GM18867 (cell line): ENCODE results near the gene SLC6A18.
"Not testable (repeated sequence)": the region's sequence is repeated elsewhere in the genome, so short reads cannot be mapped to it uniquely, and the experiment has no call there.

Source experiments
- ATAC-seq: cut with Tn5 transposase; IDR thresholded peaks from one replicate; pipeline ENCODE4 v1.9.1; 2021; ENCODE audit warnings: mild to moderate bottlenecking, moderate library complexity; ENCODE audit not compliant: unreplicated experiment

SLC6A18 gene

DNA sequence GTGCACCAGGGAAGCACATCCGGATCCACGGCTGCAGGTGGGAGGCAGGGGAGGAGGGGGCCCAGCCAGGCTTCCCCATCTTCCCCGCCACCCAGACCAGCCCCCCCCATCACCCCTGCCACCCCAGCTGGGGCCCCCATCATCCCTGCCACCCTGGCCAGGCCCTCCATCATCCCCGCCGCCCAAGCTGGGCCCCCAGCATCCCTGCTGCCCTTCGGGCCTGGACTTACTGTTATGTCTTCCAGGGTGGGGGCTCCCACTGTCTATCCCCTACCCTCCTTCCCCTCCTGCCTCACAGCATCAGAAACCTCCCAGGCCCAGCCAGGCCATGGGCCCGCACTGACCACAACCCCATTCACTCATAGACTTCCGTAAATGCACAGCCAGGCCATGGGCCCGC is 27.5 kb downstream of the SLC6A18 start:
- ATAC-seq, result no peak

DNA sequence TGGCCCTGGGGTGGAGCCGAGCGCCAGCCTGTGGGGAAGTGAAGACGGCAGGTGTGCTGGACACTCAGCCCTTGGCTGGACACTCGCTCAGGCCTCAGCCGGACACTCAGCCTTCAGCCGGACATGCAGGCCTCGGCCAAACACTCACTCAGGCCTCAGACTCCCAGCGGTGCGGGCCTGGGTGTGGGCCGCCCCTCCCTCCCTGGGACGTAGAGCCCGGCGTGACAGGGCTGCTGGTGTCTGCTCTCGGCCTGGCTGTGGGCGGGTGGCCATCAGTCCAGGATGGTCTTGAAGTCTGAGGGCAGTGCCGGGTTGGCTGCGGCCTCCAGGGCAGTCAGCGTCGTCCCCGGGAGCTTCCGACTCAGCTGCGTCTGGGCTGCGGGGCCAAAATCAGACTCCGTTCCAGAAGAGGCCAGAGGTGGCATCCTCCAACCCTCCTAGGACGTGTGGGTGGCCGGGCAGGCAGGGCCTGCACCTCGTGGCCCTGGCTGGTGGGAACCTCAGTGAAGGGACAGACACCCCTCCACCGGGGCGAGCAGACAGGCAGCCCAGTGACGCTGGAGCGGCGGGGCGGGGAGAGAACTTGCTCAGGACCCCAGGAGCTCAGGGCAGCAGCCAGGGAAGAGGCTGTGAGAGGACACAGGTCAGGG is 28.4 kb downstream of the SLC6A18 start:
- ATAC-seq, result no peak

DNA sequence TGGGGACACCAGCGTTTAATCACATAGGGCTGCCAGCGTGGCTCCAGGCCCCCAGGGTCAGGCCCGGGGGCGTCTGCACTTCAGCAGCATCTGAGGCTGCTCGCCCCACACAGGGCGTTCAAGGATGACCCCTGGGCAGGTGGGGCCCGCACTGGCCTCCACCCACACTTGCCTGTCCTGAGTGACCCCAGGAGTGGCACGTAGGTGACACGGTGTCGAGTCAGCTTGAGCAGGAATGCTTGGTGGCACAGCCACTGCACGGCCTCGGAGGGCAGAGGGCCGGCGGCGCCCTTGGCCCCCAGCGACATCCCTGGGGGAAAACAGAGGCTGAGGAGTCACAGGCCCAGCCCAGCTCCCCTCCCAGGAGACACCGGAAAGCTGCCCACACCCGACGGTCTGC is 29.0 kb downstream of the SLC6A18 start:
- ATAC-seq, result no peak

DNA sequence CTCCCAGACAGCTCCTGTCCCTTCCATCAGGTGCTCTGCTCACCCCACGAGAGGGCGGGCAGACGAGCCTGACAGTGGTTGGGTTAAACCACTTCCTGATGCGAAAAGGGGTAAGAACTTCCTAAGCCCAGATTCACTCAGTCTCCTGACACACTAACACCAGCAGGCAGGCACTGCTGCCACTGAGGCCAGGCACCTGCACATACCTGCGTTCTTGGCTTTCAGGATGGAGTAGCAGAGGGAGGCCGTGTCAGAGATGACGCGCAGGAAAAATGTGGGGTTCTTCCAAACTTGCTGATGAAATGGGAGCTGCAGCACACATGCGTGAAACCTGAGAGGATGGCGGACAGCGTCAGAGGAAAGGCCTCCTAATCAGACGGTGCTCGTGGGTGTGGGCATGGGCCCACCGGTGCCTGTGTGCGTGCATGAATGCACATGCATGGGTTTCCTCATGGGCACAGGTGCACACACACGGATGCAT is 29.9 kb downstream of the SLC6A18 start:
- no peak for ATAC-seq

DNA sequence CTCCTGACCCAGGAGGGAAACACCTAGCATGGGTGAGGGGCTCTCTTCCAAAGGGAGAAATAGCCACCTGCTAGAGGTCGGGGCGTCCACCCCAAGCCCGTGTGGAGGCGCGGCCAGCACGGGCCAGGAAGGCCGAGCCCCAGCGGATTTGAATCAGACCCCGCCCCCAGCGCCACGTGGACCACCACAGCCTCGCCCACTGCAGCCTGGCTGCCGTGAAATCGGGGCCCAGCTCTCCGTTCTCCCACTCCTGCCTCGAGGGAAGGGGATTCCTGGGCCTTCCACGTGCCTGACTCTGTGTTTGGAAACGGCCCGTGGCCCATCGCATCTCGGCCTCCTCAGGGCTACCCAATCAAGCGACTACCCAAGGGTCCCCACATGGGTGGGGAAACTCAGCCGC is 31.6 kb downstream of the SLC6A18 start:
- ATAC-seq, result no peak

DNA sequence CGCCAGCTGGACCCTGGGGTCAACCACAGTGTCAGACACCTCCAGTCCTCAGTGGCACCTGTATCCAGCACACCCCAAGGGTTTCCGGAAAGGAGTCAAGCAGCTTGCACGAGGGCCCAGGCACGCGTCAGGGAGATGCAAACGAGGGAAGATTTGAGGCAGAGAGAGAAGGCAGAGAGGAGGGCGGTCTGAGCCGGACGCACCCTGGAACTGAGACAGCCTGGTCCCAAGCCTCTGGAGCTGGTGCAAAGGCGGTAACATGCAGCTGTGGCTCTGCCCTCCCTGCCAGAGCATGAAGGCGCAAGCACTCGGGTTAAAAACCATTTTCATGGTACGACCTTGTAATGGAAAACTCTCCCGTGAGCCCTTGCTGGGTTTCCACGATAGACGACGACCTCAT is 32.2 kb downstream of the SLC6A18 start:
- ATAC-seq, result no peak

DNA sequence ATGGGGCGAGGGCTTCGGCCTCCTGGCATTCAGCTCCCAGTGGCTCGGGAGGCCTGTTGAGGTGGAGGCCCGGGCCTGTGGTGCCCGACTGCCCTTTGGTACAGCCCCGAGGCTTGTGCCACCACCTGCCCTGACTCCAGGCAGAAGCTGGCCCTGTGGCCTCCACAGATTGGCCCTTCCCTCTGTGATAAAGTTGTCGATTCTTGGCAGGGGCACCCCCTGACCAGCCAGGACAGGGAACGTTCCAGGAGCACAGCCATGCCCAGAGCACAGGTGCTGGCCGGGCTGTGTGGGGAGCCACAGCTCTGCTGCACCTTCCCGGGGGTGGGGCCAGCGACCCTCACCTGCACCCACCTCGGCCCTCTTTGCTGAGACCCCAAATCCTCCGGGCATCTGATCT is 32.7 kb downstream of the SLC6A18 start:
- no peak for ATAC-seq

DNA sequence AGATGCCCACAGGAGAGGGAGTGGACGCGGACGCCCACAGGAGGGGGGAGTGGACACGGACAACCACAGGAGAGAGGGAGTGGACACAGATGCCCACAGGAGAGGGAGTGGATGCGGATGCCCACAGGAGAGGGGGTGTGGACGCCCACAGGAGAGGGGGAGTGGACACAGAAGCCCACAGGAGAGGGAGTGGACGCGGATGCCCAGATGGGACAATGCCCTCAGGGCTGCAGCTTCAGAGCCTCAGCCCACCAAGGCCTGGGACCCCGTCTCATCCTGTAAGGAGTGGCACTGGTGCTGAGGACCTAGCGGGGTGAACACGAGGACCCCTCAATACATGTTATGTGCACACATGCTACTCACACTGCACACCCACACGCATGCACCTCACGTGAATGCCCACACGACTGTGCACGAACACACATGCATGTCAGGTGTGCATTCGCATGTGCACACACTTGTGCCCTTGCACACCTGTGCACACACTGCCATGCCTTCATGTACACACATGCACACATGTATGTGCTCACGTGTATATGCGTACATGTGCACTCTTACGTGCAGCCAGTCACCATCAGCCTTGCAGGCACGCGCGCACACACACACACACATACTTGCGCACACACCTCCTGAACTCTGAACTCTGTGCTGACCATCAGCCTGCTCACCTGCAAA is 34.8 kb downstream of the SLC6A18 start:
- ATAC-seq, result no peak

DNA sequence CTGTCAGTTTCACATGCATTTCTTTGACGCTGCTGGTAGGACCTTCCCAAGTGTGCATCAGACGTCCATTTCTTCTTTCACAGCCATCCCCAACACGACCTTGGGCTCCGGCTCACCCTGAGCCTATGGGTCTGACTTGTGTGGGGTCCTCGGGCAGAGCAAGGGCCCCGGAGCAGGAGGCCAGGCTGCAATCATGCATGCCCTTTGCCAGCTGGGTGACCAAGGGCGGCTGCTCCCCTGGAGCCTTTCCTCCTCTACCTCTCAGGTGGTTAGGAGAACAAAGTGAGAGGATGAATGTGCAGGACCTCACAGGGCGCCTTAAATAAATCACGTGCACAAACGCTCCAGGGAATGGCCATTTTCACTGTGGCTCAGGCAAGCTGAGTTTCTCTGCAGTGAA is 36.5 kb downstream of the SLC6A18 start:
- no peak for ATAC-seq

DNA sequence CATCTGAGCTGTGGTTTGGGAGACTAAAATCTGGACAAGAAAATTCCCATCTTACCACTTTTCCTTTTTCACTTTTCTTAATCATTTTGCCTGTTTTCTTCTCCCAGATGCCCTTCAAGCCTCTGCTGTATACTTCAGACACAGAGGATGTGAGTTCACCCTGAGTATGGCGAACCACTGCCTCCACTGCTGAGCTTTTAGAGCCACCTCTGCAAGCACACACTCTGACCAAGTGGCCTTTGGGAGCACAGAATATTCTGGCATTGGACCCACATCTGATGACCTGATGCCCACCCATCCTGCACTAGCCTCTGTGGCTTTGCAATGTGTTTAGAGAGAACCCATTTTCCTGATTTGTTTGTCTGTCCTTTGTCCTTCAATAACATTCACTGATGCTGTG is 37.2 kb downstream of the SLC6A18 start:
- ATAC-seq, result no peak

DNA sequence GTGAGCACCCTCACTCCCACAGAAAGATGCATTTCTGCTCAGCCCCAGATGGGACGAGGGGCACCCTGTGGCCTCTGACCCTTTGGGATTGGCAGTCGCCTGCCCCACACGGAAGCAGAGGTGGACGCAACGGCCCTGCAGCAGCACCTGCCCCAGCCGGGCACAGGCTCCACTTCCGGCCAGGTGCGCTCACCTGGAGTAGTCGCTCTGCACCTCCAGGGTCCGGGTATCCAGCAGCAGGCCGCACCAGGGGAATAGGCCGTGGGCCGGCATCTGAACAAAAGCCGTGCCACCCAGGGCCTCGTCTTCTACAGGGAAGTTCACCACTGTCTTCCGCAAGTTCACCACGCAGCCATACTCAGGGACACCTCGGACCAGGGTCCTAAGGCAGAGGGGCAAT is 39.0 kb downstream of the SLC6A18 start:
- no peak for ATAC-seq

DNA sequence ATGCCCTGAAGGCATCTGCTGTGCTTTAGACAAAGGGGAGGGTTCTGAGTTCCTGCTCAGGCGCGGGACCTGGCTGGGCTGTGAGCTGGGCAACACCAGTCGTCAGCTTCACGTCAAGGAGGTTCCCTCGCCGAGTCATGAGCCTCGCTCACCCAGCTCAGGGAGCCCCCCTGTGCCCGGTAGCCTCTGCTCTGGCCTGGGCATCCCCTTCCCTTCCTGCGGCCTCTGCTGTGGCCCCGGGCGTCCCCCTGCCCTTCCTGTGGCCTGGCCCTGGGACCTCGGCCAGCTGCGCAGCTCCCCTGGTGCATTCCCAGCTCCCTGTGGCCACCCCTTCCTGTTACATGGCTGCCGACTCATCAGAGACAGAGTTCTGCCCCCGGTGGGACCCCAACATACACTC is 39.8 kb downstream of the SLC6A18 start:
- no peak for ATAC-seq

DNA sequence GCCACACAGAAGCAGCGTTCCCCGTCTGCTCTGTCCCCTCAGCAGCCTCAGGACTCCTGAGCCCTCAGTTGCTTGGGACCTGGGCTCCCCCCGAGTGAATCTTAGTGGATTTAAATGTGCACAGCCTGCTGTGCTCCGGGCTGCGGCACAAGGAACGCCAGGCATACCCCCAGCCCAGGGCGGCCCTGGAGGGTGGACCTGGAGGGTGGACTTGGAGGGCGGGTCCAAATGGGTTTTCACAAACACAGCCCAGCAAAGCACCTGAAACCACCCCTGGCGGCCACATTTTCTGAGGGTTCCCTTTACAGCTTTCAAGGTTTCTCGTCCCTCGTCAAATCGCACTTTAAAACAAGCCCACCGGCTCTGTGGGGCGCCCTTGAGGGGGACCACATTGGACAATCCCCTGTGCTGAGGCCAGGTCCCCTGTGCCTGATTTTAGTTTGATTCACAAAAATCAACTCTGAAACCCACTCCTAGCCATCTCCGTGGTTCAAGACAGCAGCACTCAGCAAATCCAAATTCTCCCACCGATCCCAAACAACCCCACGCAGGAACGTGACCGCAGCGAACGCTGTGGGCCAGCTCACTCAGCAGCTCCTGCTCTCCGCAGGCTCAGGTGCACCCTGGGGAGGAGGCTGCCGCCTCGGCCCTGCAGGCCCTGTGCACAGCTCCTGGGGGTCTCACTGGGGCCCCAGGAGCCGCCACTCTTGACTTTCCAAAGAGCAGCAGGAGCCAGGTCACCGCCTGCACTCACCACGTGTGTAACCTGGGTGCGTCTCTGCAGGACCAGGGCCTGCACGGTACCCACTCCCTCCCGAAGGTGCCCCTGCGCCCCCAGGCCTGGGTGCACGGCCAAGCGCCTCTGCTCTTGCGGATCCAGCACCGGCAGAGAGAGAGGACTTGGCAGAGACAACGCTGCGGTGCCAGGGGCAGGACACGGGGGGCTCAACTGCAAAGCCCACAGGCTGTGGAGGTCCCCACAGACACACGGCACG is 40.6 kb downstream of the SLC6A18 start:
- ATAC-seq, result no peak

DNA sequence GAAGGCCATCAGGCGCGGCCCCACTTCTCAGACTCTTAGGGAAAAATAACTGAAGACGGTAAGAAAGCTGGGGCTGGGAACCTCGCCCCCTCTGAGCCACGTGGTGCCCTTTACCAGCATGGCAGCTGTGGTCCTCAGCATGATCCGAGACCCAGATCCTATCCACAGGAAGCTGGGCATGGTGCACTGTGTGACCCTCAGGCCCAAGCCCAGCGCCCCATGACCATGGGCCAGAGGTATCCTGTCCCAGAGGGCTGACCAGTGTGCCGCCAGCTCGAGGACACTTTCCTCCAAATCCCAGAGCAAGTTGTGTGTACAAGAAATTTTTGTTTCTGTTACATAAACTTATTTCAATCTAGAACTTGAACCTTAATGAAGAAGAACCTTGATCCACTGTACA is 41.6 kb downstream of the SLC6A18 start:
- ATAC-seq, result no peak

DNA sequence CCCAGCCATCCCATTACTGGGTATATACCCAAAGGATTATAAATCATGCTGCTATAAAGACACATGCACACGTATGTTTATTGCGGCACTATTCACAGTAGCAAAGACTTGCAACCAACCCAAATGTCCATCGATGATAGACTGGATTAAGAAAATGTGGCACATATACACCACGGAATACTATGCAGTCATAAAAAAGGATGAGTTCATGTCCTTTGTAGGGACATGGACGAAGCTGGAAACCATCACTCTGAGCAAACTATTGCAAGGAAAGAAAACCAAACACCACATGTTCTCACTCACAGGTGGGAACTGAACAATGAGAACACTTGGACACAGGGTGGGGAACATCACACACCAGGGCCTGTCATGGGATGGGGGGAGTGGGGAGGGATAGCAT is 42.3 kb downstream of the SLC6A18 start:
- ATAC-seq, result not testable (repeated sequence)

DNA sequence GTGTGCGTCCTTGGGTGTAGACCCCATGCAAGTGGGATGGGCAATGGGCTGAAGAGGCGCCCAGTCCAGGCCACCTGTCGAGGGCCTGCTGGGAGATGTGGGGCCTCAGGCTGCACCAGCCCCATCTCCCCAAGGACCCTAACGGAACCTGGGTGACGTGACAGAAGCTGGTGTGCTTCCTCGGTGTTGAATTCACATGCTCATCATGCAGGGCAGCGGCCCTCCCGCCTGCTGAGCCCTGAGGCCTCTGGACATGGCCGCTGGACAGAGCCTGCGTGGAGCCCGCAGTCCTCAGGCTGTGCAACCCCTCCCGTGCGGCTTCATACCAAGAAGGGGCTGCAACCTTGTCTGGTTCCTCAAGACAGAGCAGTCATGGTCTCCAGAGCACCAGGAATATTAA is 42.9 kb downstream of the SLC6A18 start:
- ATAC-seq, result no peak

DNA sequence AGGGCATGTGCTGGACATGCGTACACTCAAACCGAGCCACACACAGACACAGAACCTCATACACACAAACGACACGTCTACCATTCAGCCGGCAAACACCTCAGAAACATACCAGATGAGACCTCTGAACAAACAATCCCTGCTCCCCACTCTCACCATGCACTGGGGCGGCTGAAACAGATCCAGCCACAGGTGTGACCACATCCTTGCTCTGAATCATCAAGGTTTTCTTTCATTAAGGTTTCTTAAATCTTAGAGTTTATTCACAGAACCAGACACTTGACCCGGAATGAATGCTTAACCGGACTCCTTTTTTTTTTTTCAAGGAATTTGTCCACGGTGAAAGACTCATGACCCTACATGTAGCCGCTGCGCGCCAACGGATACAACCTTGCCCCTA is 43.5 kb downstream of the SLC6A18 start:
- ATAC-seq, result no peak

DNA sequence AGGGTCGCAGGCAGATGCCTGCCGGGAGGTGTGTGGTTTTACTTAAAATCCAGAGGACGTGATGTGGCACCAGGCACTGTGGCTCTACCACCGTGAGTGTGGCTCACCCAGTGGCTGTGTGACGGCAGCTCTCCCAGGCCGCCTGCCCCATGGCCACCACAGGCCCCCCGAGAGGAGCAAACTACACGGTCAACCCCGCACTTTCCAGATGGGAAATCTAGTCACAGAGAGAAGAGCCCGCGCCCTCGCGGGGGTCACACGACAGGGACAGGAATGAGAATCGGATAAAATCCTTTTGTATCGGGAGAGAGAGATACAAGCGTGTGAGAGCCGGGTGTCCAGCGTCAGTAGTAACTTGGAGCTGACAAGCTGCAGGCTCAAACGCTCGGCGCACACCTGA is 45.2 kb downstream of the SLC6A18 start:
- ATAC-seq, result no peak

DNA sequence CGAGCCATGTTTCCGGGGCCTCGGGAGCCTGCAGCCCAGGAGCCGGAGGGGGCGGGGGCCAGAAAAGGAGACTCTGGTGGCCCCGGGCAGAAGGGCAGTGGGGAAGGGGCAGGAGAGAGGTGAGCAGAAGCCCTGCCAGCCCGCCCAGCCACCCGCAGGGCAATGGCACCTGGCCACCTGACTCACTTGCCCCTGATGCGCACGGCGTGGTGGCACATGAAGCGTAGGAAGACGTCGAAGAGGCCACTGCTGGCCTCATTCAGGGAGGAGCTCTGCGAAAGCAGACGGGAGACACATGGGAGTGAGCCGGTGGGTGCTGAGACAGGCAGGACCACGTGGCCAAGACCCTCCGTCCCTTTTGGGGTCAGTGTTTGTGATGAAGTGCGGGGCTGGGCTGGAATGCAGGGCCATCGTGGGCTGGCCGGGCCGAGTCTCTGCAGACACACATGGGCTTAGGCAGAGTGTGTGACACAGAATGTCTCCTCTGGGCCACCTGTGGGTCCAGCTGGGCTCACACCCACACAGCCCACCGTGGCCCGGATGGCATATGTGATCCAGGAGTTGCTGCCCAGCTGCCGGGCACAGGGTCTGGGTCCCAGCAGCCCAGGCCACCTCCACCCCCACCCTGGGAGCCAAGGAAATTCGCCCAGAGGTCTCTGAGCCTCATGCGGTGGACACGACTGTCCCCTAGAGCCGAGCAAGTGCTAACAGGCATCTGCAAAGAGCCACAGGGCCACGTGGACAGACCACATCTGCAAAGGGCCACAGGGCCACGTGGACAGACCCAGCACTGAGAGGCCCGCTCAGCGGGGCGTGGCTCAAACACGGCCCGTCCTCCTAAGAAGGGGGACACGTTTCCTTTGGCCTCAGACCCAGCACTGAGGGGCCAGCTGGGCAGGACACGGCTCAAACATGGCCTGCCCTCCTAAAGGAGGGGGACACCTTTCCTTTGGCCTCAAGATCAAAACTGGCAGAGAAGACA is 46.0 kb downstream of the SLC6A18 start:
- ATAC-seq, result no peak

DNA sequence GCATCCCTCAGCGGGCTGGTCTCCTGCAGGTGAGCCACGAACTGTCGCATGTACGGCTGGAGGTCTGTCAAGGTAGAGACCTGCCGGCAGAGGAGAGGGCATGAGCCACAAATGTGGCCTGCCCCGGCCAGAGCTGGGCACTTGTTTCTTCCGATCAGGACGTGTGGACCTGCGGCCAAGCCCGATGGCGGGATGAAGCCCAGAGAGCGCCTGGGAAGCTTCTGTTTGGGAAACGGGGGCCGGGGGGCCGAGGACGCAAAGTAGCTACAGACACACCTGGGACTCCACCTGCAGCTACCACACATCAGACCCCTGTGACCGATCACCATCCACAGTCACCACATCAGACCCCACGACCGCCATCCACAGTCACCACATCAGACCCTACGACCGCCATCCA is 47.0 kb downstream of the SLC6A18 start:
- no peak for ATAC-seq
